ENCODE data around the gene ZBTB20. TPM values are rescaled to one million over a fixed set of nuclear protein-coding genes. Genes with fewer than 3 reads are reported as not detected.

Gene ZBTB20
- total RNA-seq, 1 donor from 2014 or later: 3.9 TPM

DNA sequence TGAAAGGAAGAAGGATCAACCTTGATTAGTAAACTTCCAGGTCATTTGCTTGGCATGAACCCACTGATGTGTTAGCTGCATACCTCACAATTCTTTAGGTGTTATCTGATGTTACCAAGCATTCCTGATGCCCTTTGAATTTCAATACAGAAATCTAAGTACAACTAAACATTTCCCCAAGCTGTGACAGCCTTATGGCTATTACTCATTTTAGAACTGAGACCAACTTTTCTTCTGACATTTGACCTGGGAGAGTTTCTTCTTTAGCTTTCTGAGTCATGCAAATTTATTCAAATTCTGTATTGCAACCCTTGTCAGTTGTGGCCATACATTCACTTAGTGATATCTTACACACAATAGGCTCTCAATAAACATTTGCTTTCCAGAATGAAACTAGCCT lies 729.0 kb downstream of the ZBTB20 start:
- Histone ChIP-seq H3K4me3 (ENCODE audit: low read depth, low read length) (no peak overlapping the region), H3K36me3 (ENCODE audit: control insufficient read depth, insufficient read depth, low read length) (no peaks in the 10 kb centered on the region), H3K27me3 (ENCODE audit: control insufficient read depth, insufficient read depth, low read length) (no peaks in the 10 kb centered on the region)
- FAIRE-seq: no peak
- no peak for DNase-seq (ENCODE audit: low read depth)
- no peak for TF ChIP-seq CTCF (IDR thresholded peaks at IDR 0.05; ENCODE audit: insufficient read depth, low read length, severe bottlenecking)

- TF ChIP-seq CTCF (IDR thresholded peaks at IDR 0.05; ENCODE audit: insufficient read depth, low read length, severe bottlenecking): no peak
- FAIRE-seq: no peak
Observed at GRCh38 chr3:114417675-114418074, 729.4 kb downstream of the ZBTB20 start.

DNA sequence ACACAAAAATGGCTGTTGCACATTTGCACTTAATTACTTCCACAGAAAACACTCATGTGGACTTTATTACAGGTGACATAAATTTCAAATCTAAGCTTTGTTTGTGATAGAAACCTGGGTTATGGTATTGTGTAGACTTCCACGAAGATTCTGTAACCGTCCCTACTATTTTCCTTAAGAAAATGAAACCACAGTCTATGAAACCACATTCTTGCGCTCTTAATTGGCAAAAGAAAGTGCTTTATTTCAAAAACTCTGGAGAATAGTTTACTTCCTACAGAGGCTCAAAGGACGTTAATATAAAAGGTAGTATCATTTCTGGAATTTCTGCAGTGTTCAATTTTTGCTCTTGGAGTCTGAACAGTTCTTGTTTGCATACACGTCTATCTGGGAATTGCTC lies 729.8 kb downstream of the ZBTB20 start:
- DNase-seq (ENCODE audit: low read depth): no peak
- Histone ChIP-seq H3K27me3 (ENCODE audit: control insufficient read depth, insufficient read depth, low read length) (no peaks in the 10 kb centered on the region), H3K36me3 (ENCODE audit: control insufficient read depth, insufficient read depth, low read length) (no peaks in the 10 kb centered on the region), H3K4me3 (ENCODE audit: low read depth, low read length) (no peak overlapping the region)
- FAIRE-seq: no peak
- TF ChIP-seq CTCF (IDR thresholded peaks at IDR 0.05; ENCODE audit: insufficient read depth, low read length, severe bottlenecking): no peak

More at GRCh38 chr3:114417675-114418074, 729.4 kb downstream of the ZBTB20 start:
- DNase-seq (ENCODE audit: low read depth): no peak
- Histone ChIP-seq H3K27me3 (ENCODE audit: control insufficient read depth, insufficient read depth, low read length) (no peaks in the 10 kb centered on the region), H3K36me3 (ENCODE audit: control insufficient read depth, insufficient read depth, low read length) (no peaks in the 10 kb centered on the region), H3K4me3 (ENCODE audit: low read depth, low read length) (no peak overlapping the region)

GRCh38 chr3:114411811-114412803 lies 735.0 kb downstream of the ZBTB20 start:
- FAIRE-seq: no peak
- Histone ChIP-seq H3K4me3 (ENCODE audit: low read depth, low read length) (no peak overlapping the region), H3K36me3 (ENCODE audit: control insufficient read depth, insufficient read depth, low read length) (no peaks in the 10 kb centered on the region), H3K27me3 (ENCODE audit: control insufficient read depth, insufficient read depth, low read length) (no peaks in the 10 kb centered on the region)
- peak; percentile 78 for DNase-seq (ENCODE audit: low read depth)
- no peak for TF ChIP-seq CTCF (IDR thresholded peaks at IDR 0.05; ENCODE audit: insufficient read depth, low read length, severe bottlenecking)

DNA sequence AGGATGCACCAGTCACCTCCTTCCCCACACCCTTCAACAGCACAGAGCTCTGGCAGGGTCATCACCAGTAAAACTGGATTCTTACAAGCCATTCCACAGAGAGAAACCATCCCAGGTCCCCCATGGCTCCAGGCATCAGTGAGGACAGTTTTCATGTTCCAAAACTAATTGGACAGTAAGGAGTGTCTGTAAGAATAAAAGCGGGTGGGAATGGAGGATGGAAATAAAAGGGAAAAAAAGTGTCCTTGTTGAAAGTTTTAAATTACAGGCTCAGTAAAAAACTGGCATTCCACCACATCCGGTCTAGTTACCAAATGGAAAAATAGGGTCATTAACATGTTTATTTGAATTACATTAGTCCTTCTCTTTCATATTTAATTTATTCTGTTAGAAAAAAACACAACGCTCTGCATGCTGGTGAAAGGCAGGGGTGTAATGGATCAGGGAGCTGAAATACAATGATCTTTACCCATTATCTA lies 735.9 kb downstream of the ZBTB20 start:
- TF ChIP-seq CTCF (IDR thresholded peaks at IDR 0.05; ENCODE audit: insufficient read depth, low read length, severe bottlenecking): no peak

More for the DNA sequence above, 735.9 kb downstream of the ZBTB20 start:
- DNase-seq (ENCODE audit: low read depth): no peak
- no peaks in the 10 kb centered on the region for H3K27me3 ChIP-seq (ENCODE audit: control insufficient read depth, insufficient read depth, low read length)
- H3K36me3 ChIP-seq (ENCODE audit: control insufficient read depth, insufficient read depth, low read length): no peaks in the 10 kb centered on the region
- no peak for FAIRE-seq
- H3K4me3 ChIP-seq (ENCODE audit: low read depth, low read length): no peak overlapping the region
